Measurements from ENCODE around the gene ERG28.

DNA sequence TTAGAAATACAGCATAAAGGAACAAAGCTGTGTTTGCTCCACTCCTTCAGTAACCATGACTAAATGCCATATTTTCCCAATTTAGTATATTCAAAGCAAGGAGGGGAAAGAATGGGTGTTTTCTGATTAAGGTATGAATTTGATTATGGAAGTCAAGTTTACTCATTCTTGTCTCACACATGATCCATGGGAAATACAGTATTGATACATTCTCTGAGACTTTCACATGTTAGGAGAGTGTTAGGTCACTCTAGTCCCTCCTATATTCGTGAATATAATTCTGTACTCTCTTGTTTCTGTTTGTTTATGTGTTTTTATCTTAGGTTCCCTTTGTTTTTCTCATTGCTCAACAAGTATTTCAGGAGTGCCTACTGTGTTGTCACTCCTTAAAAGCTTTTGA, 42.8 kb upstream of the ERG28 start:
- TF ChIP-seq MYC (IDR thresholded peaks at IDR 0.05; ENCODE audit: low read depth, low read length), result no peak
- TF ChIP-seq POLR2A (IDR thresholded peaks at IDR 0.05; ENCODE audit: low read depth, low read length), result no peak
- TF ChIP-seq, protein P1, sequence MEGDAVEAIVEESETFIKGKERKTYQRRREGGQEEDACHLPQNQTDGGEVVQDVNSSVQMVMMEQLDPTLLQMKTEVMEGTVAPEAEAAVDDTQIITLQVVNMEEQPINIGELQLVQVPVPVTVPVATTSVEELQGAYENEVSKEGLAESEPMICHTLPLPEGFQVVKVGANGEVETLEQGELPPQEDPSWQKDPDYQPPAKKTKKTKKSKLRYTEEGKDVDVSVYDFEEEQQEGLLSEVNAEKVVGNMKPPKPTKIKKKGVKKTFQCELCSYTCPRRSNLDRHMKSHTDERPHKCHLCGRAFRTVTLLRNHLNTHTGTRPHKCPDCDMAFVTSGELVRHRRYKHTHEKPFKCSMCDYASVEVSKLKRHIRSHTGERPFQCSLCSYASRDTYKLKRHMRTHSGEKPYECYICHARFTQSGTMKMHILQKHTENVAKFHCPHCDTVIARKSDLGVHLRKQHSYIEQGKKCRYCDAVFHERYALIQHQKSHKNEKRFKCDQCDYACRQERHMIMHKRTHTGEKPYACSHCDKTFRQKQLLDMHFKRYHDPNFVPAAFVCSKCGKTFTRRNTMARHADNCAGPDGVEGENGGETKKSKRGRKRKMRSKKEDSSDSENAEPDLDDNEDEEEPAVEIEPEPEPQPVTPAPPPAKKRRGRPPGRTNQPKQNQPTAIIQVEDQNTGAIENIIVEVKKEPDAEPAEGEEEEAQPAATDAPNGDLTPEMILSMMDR (IDR thresholded peaks at IDR 0.05; ENCODE audit: extremely low read depth in 1 of 2, insufficient read depth in 1 of 2, low read depth in 1 of 2, low read length in 2 of 2), result no peak
- TF ChIP-seq JUN (IDR thresholded peaks at IDR 0.05; ENCODE audit: borderline replicate concordance, insufficient read depth, insufficient read length, low read depth), result no peak
